ENCODE results near the gene CASZ1.

The CASZ1 gene

GRCh38 chr1:10789803-10790702 is 6.4 kb downstream of the CASZ1 start:
- TF ChIP-seq POLR2A (IDR thresholded peaks at IDR 0.05; ENCODE audit: low read depth, low read length) (no peak), TAF1 (IDR thresholded peaks at IDR 0.05; ENCODE audit: borderline replicate concordance, low read depth, low read length) (no peak), POLR2AphosphoS5 (IDR thresholded peaks at IDR 0.05; ENCODE audit: low read depth, low read length) (no peak)
- no peak for DNase-seq (ENCODE audit: insufficient read length)
- no peak for FAIRE-seq

- FAIRE-seq (no peak), DNase-seq (ENCODE audit: insufficient read length) (no peak)
- TF ChIP-seq TAF1 (IDR thresholded peaks at IDR 0.05; ENCODE audit: borderline replicate concordance, low read depth, low read length), result no peak
- no peak for TF ChIP-seq POLR2AphosphoS5 (IDR thresholded peaks at IDR 0.05; ENCODE audit: low read depth, low read length)
- no peak for TF ChIP-seq POLR2A (IDR thresholded peaks at IDR 0.05; ENCODE audit: low read depth, low read length)
These were observed 7.2 kb downstream of the CASZ1 start for GRCh38 chr1:10789047-10789791.

- no peak for FAIRE-seq
- DNase-seq (ENCODE audit: insufficient read length), result no peak
- TF ChIP-seq POLR2AphosphoS5 (IDR thresholded peaks at IDR 0.05; ENCODE audit: low read depth, low read length) (no peak), TAF1 (IDR thresholded peaks at IDR 0.05; ENCODE audit: borderline replicate concordance, low read depth, low read length) (no peak), POLR2A (IDR thresholded peaks at IDR 0.05; ENCODE audit: low read depth, low read length) (no peak)
These were observed 7.8 kb downstream of the CASZ1 start for GRCh38 chr1:10788592-10789006.

- FAIRE-seq (no peak), DNase-seq (ENCODE audit: insufficient read length) (no peak)
- TF ChIP-seq POLR2AphosphoS5 (IDR thresholded peaks at IDR 0.05; ENCODE audit: low read depth, low read length) (no peak), POLR2A (IDR thresholded peaks at IDR 0.05; ENCODE audit: low read depth, low read length) (no peak)
These were observed 9.2 kb downstream of the CASZ1 start for GRCh38 chr1:10787286-10787685.

- DNase-seq (ENCODE audit: insufficient read length), result no peak
- no peak for FAIRE-seq
- TF ChIP-seq POLR2AphosphoS5 (IDR thresholded peaks at IDR 0.05; ENCODE audit: low read depth, low read length) (no peak), POLR2A (IDR thresholded peaks at IDR 0.05; ENCODE audit: low read depth, low read length) (no peak), TAF1 (IDR thresholded peaks at IDR 0.05; ENCODE audit: borderline replicate concordance, low read depth, low read length) (no peak)
These were observed 10.5 kb downstream of the CASZ1 start for GRCh38 chr1:10785728-10786638.

- TF ChIP-seq POLR2AphosphoS5 (IDR thresholded peaks at IDR 0.05; ENCODE audit: low read depth, low read length), result no peak
- FAIRE-seq (no peak), DNase-seq (ENCODE audit: insufficient read length) (no peak)
These were observed 11.3 kb downstream of the CASZ1 start for GRCh38 chr1:10784998-10785727.

- DNase-seq (ENCODE audit: insufficient read length), result no peak
- no peak for FAIRE-seq
- no peak for TF ChIP-seq TAF1 (IDR thresholded peaks at IDR 0.05; ENCODE audit: borderline replicate concordance, low read depth, low read length)
- no peak for TF ChIP-seq POLR2AphosphoS5 (IDR thresholded peaks at IDR 0.05; ENCODE audit: low read depth, low read length)
- TF ChIP-seq POLR2A (IDR thresholded peaks at IDR 0.05; ENCODE audit: low read depth, low read length), result no peak
These were observed 13.8 kb downstream of the CASZ1 start for GRCh38 chr1:10782491-10783244.

GRCh38 chr1:10781137-10781536 is 15.3 kb downstream of the CASZ1 start:
- no peak for DNase-seq (ENCODE audit: insufficient read length)
- FAIRE-seq, result no peak

GRCh38 chr1:10779841-10780240 is 16.6 kb downstream of the CASZ1 start:
- FAIRE-seq (no peak), DNase-seq (ENCODE audit: insufficient read length) (no peak)
- no peak for TF ChIP-seq POLR2A (IDR thresholded peaks at IDR 0.05; ENCODE audit: low read depth, low read length)
- TF ChIP-seq TAF1 (IDR thresholded peaks at IDR 0.05; ENCODE audit: borderline replicate concordance, low read depth, low read length), result no peak
- no peak for TF ChIP-seq POLR2AphosphoS5 (IDR thresholded peaks at IDR 0.05; ENCODE audit: low read depth, low read length)

More at GRCh38 chr1:10781137-10781536, 15.3 kb downstream of the CASZ1 start:
- TF ChIP-seq POLR2AphosphoS5 (IDR thresholded peaks at IDR 0.05; ENCODE audit: low read depth, low read length) (no peak), TAF1 (IDR thresholded peaks at IDR 0.05; ENCODE audit: borderline replicate concordance, low read depth, low read length) (no peak), POLR2A (IDR thresholded peaks at IDR 0.05; ENCODE audit: low read depth, low read length) (no peak)

GRCh38 chr1:10779201-10779600 is 17.2 kb downstream of the CASZ1 start:
- TF ChIP-seq TAF1 (IDR thresholded peaks at IDR 0.05; ENCODE audit: borderline replicate concordance, low read depth, low read length), result no peak
- TF ChIP-seq POLR2AphosphoS5 (IDR thresholded peaks at IDR 0.05; ENCODE audit: low read depth, low read length), result no peak
- no peak for TF ChIP-seq POLR2A (IDR thresholded peaks at IDR 0.05; ENCODE audit: low read depth, low read length)
- FAIRE-seq (no peak), DNase-seq (ENCODE audit: insufficient read length) (no peak)

Measured in GM12892 (cell line).